ENCODE results near the gene C10orf62.

C10orf62 gene

GRCh38 chr10:97566336-97566996 lies 23.1 kb upstream of the C10orf62 start:
- H3K27ac ChIP-seq (ENCODE audit: extremely low read depth, low read depth, low read length), result no peak overlapping the region
- H3K4me3 ChIP-seq (ENCODE audit: low read depth, low read length), result no peak overlapping the region
- 0 out of 2 replicates have a peak, but pooled peaks cover 2% of the 10 kb centered on the region for H3K4me1 ChIP-seq (ENCODE audit: control insufficient read depth, insufficient read depth, low read length)
- no peaks in the 10 kb centered on the region for H3K9me3 ChIP-seq (ENCODE audit: control insufficient read depth, insufficient read depth, low read depth, low read length)
- peaks cover 0 to 12% of the 10 kb centered on the region in 2 experiments; a peak in 2 of 3 replicates for H3K36me3 ChIP-seq (ENCODE audit: control insufficient read depth in 2 of 2, insufficient read depth in 1 of 2, low read length in 2 of 2)
- POLR2A ChIA-PET, result no interaction called here
- TF ChIP-seq ZNF777 (tag by site-specific recombination; IDR thresholded peaks at IDR 0.05; ENCODE audit: borderline replicate concordance), result no peak
- no peak for TF ChIP-seq ZNF560 (tag by site-specific recombination; IDR thresholded peaks at IDR 0.05; ENCODE audit: borderline replicate concordance)
- TF ChIP-seq KLF7 (tag by site-specific recombination; IDR thresholded peaks at IDR 0.05; ENCODE audit: borderline replicate concordance), result no peak
- TF ChIP-seq ZNF335 (tag by site-specific recombination; conservative IDR thresholded peaks at IDR 0.05), result no peak
- TF ChIP-seq ZNF658 (tag by site-specific recombination; IDR thresholded peaks at IDR 0.05), result no peak
- no peak for TF ChIP-seq ZBTB8A (tag by site-specific recombination; IDR thresholded peaks at IDR 0.05)
- no peak for TF ChIP-seq ZNF292 (tag by site-specific recombination; IDR thresholded peaks at IDR 0.05; ENCODE audit: borderline replicate concordance, low read depth)
- no peak for TF ChIP-seq GLIS1 (tag by site-specific recombination; IDR thresholded peaks at IDR 0.05)
- TF ChIP-seq ZNF555 (tag by site-specific recombination; conservative IDR thresholded peaks at IDR 0.05), result no peak
- TF ChIP-seq ZNF223 (tag by site-specific recombination; IDR thresholded peaks at IDR 0.05), result no peak
- CTCF ChIA-PET, result interaction anchor here (0.7 kb wide), 1 partner anchor 8 kb away, joined by 3 read pairs; no protein-coding TSS in a partner anchor

GRCh38 chr10:97567891-97568290 lies 21.6 kb upstream of the C10orf62 start:
- peaks cover 0 to 12% of the 10 kb centered on the region in 2 experiments; a peak in 2 of 3 replicates for H3K36me3 ChIP-seq (ENCODE audit: control insufficient read depth in 2 of 2, insufficient read depth in 1 of 2, low read length in 2 of 2)
- ChIA-PET POLR2A (no interaction called here), CTCF (interaction anchor here (0.6 to 2.4 kb wide), 3 partner anchors 14 to 160 kb away, joined by 3 to 7 read pairs (median 4); no protein-coding TSS in a partner anchor)
- peaks cover 2% of the 10 kb centered on the region; the same call in 1 of the 2 replicates for H3K4me1 ChIP-seq (ENCODE audit: control insufficient read depth, insufficient read depth, low read length)
- H3K4me3 ChIP-seq (ENCODE audit: low read depth, low read length), result no peak overlapping the region
- no peaks in the 10 kb centered on the region for H3K9me3 ChIP-seq (ENCODE audit: control insufficient read depth, insufficient read depth, low read depth, low read length)
- no peak overlapping the region for H3K27ac ChIP-seq (ENCODE audit: extremely low read depth, low read depth, low read length)
- no peak for TF ChIP-seq PBX3 (CRISPR knock-in tag; IDR thresholded peaks at IDR 0.05)
- no peak for TF ChIP-seq ZFP69B (tag by site-specific recombination; IDR thresholded peaks at IDR 0.05)

- Histone ChIP-seq H3K36me3 (ENCODE audit: control insufficient read depth in 2 of 2, insufficient read depth in 1 of 2, low read length in 2 of 2) (peaks cover 0 to 12% of the 10 kb centered on the region in 2 experiments; a peak in 2 of 3 replicates), H3K4me1 (ENCODE audit: control insufficient read depth, insufficient read depth, low read length) (peaks cover 8% of the 10 kb centered on the region), H3K9me3 (ENCODE audit: control insufficient read depth, insufficient read depth, low read depth, low read length) (no peaks in the 10 kb centered on the region), H3K27ac (ENCODE audit: extremely low read depth, low read depth, low read length) (no peak overlapping the region), H3K4me3 (ENCODE audit: low read depth, low read length) (no peak overlapping the region)
- POLR2A ChIA-PET, result no interaction called here
- CTCF ChIA-PET, result interaction anchor here (0.6 to 2.4 kb wide), 3 partner anchors 42 to 445 kb away, joined by 3 to 7 read pairs (median 3); no protein-coding TSS in a partner anchor
- TF ChIP-seq ZNF610 (tag by site-specific recombination; IDR thresholded peaks at IDR 0.05; ENCODE audit: borderline replicate concordance) (no peak), INSM2 (tag by site-specific recombination; IDR thresholded peaks at IDR 0.05) (no peak), ZFP69B (tag by site-specific recombination; IDR thresholded peaks at IDR 0.05) (no peak), CTCF (tag by site-specific recombination; IDR thresholded peaks at IDR 0.05) (no peak), ZNF433 (tag by site-specific recombination; IDR thresholded peaks at IDR 0.05; ENCODE audit: low read depth) (no peak), ZNF776 (tag by site-specific recombination; IDR thresholded peaks at IDR 0.05; ENCODE audit: borderline replicate concordance) (no peak), ZSCAN16 (tag by site-specific recombination; IDR thresholded peaks at IDR 0.05) (no peak)
These were observed 19.3 kb upstream of the C10orf62 start for GRCh38 chr10:97570146-97570788.

Measured in HEK293 (cell line).